H4 (cell line): ENCODE measurements around the gene PNN. TPM values are rescaled to one million over a fixed set of nuclear protein-coding genes. Genes with fewer than 3 reads are reported as not detected.
"Not testable (repeated sequence)": the region's sequence is repeated elsewhere in the genome, so short reads cannot be mapped to it uniquely, and the experiment has no call there.

Experiments
- DNase-seq: peaks from one replicate; pipeline ENCODE4 v3.0.0-alpha.2; 2015; ENCODE audit warnings: low spot score
- total RNA-seq: library from RNA; depleted of rRNA; stranded (reverse); fragments of >200 nt; shearing (Covaris generic); gene quantifications from 2 replicates; pipeline ENCODE4 v1.2.3, GENCODE V29; 2014; rRNA removed

PNN gene
- 17.2 and 23.1 TPM in 2 replicates for total RNA-seq

DNA sequence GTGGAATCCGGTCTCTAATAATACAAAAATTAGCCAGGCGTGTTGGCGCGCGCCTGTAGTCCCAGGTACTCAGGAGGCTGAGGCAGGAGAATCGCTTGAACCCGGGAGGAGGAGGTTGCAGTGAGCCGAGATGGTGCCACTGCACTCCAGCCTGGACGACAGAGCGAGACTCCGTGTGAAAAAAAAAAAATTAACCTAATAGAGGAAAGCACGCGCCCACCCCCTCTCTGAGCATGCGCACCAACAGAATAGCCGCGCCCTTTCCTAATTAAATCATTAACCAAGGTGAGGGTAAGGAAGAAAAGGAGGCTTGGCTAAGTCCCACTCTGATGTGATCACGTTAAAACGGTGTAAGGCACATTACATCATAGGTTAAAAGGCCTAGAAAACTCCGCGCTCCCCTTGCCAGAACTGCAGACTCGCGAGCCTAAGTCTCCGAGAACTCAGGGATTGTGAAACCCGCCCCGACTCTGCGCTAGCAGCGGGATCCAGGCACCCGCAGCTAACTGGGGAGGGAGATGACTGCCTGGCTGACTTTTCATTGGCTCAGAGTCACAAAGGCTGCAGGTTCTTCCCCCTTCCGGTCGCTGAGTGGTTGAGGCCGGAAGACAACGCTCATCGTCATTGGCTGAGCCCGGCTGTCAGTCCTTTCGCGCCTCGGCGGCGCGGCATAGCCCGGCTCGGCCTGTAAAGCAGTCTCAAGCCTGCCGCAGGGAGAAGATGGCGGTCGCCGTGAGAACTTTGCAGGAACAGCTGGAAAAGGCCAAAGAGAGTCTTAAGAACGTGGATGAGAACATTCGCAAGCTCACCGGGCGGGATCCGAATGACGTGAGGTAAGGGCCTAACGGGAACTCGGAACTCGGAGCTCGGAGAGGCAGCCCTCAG, at the start of gene PNN:
TSS of gene PNN (plus strand) at position 695 of the 885 bp plus-strand sequence. CDS start at position 721, 26 bp downstream.
- peak; percentile 99 for DNase-seq

DNA sequence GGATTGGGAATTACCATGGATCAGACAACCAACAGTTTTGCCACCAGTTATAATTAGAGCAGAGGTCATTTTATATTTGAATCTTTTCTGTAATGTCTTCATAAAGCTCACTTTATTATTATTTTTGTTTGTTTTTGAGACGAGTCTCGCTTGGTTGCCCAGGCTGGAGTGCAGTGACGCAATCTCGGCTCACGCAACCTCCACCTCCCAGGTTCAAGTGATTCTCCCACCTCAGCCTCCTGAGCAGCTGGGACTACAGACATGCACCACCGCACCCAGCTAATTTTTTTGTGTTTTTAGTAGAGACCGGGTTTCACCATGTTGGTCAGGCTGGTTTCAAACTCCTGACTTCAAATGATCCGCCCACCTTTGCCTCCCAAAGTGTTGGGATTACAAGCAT, 37.2 kb upstream of the PNN start:
- not testable (repeated sequence) for DNase-seq

DNA sequence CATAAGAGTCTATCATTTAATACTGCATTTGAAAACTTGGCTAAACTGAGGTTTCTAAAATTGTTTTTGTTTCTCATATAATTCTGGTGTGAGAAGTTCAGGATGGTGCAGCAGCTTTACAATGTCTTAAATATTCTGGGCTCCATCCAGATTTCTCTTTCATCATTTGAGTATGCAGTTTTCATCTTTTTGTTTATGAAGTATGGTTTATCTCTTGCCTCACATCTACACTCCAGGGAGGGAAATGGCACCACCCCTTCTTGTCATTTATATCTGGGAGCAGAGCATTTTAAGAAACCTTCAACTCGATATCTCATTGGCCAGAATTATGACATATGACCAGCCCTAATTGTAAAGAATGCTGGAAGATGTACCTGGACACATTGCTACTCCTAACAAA, 36.6 kb upstream of the PNN start:
- DNase-seq, result no peak

DNA sequence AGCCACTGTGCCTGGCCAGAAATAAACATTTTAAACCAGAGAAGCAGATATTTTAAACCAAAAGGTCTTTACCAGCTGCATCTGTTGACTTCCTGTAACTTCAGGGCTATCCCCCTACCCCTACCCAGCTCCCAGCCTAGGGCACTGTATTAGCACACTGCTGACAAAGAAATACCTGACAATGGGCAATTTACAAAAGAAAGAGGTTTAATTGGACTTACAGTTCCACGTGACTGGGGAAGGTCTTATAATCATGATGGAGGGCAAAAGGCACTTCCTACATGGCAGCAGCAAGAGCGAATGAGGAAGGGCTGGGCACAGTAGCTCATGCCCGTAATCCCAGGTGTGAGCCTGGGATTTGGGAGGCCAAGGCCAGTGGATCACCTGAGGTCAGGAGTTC, 34.9 kb upstream of the PNN start:
- no peak for DNase-seq

DNA sequence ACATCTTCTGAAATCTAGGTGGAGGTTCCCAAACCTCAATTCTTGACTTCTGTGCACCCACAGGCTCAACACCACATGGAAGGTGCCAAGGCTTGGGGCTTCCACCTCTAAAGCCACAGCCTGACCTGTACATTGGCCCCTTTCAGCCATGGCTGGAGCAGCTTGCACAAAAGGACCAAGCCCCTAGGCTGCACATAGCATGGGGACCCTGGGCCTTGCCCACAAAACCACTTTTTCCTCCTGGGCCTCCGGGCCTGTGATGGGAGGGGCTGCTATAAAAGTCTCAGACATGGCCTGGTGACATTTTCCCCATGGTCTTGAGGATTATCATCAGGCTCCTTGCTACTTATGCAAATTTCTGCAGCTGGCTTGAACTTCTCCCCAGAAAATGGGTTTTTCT, 33.4 kb upstream of the PNN start:
- DNase-seq, result not testable (repeated sequence)

DNA sequence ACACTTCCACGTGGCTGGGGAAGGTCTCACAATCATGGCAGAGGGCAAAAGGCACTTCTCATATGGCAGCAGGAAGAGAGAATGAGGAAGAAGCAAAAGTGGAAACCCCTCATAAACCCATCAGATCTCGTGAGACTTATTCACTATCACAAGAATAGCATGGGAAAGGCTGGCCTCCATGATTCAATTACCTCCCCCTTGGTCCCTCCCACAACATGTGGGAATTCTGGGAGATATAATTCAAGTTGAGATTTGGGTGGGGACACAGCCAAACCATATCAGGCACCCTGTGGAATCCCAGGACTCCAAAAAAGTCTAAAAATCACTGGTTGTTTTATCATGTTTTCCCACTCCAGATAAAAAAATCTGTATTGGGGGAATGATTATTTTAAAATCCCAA, 31.8 kb upstream of the PNN start:
- not testable (repeated sequence) for DNase-seq

DNA sequence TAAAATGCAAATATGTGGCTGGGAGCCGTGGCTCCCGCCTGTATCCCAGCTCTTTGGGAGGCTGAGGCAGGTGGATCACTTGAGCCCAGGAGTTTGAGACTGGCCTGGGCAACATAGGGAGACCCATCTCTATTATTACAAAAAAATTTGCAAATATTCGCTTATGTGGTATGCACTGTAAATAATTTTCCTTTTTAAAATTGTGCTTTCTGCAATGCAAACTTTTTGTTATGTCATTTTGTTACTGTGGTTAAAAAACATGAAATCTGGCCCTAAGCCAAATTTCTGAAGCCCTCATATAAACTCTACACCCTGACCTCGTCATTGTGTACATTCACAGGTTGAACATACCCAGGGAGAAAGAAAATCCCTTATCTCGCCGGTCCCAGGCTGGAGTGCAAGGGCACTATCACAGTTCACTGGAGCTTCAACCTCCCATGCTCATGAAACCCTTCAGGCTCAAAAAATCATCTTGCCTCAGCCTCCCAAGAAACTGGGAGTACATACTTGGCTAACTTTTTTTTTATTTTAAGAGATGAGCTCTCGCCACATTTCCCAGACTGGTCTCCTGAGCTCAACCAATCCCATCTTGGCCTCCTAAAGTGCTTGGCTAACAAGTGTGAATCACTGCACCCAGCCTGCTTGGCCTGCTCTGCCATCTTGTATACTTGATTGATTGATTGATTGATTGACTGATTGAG, 29.6 kb upstream of the PNN start:
- DNase-seq, result no peak

DNA sequence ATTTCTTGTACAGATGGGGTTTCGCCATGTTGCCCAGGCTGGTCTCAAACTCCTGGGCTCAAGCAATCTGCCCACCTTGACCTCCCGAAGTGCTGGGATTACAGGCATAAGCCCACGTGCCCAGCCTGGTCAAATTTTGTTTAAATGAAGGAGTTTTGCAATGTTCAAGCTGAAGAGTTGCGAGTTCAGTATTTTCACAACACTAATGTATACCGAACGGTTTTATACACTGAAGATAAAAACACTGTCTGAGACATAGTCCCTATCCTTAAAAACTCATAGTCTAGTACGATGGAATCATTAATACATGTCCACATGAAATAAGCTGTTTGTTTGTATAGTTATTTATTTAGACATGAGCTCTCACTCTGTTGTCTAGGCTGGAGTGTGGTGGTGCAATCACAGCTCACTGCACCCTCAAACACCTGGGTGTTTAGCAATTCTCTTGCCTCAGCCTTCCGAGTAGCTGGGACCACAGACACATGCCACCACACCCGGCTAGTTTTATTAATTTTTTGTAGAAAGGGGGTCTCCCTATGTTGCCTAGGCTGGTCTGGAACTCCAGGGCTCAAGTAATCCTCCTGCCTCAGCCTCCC, 20.4 kb upstream of the PNN start:
- no peak for DNase-seq

DNA sequence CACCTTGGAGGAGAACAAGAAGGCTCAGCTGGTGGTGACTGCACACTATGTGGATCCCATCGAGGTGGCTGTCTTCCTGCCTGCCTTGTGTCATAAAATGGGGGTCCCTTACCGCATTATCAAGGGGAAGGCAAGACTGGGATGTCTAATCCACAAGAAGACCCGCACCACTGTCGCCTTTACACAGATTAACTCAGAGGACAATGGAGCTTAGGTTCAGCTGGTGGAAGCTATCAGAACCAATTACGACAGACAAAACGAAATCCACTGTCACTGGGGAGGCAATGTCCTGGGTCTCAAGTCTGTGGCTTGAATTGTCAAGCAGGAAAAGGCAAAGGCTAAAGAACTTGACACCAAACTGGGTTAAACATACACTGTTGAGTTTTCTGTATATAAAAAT, 17.6 kb upstream of the PNN start:
- no peak for DNase-seq

DNA sequence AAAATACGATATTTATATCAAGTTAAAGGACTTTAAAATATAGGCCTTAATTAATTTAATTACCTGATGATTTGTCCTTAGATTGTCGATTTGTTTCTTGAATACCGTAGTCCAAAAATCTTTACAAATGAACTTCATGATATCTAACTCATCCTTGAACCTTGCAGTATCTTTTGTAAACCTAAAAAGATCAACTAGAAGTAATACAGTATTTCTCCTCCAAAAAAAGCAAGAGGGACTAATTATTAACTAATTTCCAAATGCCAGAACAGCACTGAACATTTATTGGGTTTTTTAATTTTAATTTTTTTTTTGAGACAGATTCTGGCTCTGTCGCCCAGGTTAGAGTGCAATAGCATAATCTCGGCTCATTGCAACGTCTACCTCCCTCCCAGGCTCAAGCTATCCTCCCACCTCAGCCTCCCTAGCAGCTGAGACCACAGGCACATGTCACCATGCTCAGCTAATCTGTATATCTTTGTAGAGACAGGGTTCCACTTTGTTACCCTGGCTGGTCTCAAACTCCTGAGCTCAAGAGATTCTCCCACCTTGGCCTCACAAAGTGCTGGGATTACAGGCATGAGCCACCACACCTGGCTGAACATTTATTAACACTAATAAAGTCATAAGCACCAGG, 16.7 kb upstream of the PNN start:
- DNase-seq, result no peak

DNA sequence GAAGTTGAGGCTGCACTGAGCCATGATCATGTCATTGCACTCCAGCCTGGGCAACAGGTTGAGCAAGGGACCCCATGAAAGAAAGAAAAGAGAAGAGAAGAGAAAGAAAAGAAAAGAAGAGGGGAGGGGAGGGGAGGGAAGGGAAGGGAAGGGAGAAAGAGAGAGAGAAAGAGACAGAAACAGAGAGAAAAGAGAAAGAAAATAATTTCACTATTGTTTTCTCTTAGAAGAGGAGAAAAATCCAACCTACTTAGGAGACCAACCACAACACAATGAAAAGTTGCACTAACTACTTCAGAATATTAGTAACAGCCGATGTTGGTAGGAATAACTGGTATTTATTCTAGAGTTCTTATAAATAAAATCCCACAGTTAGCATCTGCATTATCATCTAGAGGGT, 14.6 kb upstream of the PNN start:
- no peak for DNase-seq

DNA sequence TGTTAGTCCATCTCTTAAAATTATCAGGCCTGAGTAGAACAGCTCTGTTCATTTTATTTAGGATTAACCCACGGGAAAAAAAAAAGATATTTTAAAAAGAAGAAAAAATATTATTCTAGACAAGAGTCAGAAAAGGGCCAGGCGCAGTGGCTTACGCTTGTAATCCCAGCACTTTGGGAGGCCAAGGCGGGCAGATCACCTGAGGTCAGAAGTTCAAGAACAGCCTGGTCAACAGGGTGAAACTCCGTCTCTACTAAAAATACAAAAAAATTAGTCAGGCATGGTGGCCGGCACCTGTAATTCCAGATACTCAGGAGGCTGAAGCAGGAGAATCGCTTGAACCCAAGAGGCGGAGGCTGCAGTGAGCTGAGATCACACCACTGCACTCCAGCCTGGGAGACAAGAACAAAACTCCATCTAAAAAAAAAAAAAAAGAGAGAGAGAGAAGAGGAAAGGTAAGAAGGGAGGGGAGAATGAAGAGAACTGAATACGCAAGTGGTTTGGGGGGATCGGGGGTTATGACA, 7.2 kb upstream of the PNN start:
- DNase-seq, result not testable (repeated sequence)

DNA sequence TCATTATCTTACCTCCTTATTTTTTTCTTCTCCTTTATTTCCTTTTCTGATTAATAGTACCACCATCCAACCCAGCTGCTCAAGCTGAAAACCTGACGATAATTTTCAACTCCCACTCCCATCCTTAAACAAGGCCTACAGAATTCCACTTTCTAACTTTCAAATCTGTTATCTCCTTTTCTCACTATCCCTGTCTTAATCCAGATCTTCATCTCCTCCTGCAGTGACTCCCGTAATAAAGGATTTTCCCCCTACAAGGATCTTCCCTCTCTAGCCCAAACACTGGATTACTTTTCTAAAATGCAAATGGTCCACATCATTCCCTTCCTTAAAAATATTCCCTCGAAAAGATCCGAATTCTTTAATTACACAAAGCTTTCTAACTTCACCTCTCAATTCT, 6.5 kb upstream of the PNN start:
- DNase-seq, result no peak

DNA sequence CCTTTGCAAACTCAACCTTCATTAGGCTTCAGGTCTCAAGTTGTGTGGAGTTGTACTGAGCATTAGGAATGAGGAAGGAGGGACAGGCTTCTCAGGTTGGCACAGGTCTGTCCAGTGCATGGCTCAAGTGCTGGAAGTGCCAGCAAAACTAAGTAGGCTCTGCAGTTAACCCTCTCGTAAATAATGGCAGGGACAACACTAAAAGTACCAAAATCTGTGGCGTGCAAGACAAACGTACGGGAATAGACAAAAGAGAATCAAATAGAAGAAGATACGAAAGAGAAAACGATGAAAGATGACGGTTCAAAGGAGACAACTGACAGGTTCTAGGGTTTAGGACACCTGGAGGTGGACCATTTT, 5.5 kb upstream of the PNN start:
- DNase-seq, result no peak

DNA sequence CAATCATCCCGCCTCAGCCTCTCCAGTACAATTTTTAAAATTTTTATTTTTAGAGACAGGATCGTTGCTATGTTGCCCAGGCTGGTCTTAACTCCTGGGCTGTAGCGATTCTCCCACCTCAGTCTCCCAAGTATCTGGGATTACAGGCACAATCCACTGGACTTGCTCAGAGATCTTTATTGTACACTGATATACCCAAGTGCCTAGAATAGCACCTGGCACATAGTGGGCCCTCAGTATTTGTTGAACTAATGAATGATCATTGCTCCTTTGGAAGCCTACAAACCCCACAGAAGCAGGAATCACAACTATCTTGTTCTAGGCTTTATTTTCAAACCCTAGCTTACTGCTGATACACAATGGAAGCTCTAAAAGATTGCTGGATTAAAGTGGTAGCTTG, 1.9 kb upstream of the PNN start:
- no peak for DNase-seq

DNA sequence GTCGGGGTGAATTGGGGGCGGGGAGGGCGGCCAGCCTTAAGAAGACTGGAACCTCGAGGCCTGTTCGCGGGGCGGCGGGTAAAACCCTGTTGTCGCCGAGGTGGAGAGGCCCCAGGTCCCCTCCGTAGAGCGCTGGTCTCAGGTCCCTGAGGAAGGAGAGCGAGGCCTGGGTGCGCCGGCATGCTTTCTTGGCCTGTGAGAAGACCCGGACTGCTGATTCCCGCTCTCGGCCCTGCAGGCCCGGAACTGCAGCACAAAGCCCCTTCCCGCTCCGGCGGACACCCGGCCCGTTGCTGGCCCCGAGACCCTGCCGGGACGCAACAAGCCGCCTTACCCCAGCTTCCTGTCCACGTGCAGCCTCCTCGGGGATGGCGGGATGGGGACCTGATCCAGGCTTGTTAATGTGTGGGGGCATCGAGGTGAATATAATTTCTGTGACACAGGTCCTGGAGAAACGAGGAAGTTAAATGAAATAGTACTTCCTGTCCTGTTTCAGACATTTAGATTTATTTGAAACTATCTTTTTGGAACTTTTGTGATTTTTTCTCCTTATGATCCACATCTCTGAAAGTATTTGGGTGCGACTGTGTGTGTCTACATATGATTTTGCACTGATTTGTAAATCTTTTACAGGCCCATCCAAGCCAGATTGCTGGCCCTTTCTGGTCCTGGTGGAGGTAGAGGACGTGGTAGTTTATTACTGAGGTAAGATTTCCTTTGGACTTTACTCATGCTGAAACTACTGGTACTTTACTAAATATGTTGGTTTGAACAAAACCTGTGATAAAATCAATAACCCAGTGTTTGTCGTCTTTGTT, 600 bp downstream of the PNN start:
- peak; percentile 6 for DNase-seq

DNA sequence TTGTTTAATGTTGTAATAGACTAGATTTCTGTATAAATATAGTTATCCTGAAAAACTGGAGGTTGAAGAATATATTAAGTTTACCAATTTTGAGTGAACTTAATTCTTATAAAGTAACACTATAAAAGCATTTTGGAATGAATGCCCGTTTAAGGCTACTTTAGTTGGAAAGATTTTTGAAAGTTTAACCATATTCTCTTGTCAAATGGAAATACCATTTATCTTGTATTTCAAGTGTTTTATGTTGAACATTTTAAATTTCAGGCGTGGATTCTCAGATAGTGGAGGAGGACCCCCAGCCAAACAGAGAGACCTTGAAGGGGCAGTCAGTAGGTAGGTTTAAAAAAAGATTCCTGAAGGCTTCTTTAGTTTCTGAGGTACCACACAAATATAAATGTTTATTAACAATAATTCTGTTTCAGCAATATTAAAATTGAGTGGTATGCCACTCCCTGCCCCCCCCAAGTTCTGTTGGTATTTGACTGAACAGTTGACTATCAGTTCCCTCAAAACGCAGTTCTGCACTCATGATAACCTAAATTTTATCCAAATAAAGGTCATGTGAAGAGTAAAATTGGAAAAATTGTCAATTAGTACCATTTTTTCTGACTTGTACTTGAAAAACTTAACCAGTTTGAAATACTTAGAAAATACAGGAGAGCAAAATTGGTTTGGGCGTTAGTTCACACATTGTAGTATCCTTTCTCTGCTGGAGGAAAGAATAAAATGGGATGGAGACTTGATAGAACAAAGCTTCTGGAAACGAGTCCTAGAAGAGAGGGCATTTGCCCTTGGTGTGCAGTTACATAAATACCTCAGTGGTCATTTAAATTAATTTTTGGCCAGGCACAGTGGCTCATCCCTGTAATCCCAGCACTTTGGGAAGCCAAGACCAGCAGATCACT, 1.5 kb downstream of the PNN start:
- DNase-seq, result no peak

DNA sequence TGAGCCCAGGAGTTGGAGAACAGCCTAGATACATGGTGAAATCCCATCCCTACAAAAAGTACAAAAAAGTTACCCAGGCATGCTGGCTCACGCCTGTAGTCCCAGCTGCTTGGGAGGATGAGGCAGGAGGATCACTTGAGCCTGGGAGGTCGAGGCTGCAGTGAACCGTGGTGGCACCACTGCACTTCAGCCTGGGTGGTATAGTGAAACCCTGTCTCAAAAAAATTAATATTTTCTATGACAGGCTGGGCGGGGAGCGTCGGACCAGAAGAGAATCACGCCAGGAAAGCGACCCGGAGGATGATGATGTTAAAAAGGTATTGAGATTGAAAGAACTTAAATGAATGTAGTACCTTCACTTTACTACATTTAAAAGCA, 2.1 kb downstream of the PNN start:
- no peak for DNase-seq

DNA sequence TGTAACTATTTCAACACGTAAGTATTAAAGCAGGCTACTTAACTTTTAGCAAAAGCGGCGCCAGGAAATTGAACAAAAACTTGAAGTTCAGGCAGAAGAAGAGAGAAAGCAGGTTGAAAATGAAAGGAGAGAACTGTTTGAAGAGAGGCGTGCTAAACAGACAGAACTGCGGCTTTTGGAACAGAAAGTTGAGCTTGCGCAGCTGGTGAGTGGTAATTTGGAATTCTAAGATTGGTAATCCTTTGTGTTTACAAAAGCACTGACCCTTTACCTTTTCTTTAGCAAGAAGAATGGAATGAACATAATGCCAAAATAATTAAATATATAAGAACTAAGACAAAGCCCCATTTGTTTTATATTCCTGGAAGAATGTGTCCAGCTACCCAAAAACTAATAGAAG, 4.0 kb downstream of the PNN start:
- no peak for DNase-seq

DNA sequence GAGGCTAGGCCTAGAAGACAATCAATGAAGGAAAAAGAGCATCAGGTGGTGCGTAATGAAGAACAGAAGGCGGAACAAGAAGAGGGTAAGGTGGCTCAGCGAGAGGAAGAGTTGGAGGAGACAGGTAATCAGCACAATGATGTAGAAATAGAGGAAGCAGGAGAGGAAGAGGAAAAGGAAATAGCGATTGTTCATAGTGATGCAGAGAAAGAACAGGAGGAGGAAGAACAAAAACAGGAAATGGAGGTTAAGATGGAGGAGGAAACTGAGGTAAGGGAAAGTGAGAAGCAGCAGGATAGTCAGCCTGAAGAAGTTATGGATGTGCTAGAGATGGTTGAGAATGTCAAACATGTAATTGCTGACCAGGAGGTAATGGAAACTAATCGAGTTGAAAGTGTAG, 5.5 kb downstream of the PNN start:
- DNase-seq, result no peak
